ENCODE results near the gene PTPRM. TPM values are rescaled to one million over a fixed set of nuclear protein-coding genes. Genes with fewer than 3 reads are reported as not detected.

PTPRM gene
- total RNA-seq, 1 donor from 2014 or later: 257 TPM

DNA sequence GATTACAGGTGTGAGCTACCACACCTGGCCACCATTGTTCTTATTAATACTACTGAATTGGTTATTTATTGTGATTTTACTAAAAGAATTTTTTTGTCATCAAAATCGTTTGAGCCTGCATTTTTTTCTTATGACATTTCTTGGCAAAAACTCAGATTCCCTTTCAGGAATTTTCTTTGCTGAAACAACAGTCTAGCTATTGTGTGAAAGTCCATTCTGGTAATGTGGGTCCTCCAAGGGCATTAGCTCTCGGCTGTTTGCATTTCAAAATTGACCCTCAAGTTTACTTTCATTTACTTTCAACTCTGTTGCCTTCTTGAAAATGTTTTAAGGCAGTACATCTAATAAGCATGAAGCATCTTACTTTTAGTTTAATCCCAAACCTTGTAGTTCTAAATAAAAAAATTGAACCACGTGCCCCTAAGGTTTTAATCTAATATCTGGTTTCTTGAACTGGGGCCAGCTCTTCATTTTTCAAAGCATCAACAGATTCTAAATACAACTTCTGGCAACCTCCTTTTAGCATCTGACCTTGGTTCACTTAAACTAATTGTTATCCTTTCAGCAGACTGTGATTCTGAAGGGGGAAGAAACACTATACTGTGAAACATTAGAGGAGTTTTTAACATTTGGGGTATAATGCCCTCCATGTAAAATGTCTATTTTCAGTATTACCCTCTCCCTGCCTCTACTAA is 716.9 kb downstream of the PTPRM start:
- no peak for DNase-seq (ENCODE audit: low spot score in 2 of 2)
- intact Hi-C loops (cut with DNase I): no loop called here
- H3K27me3 ChIP-seq: no peaks in the 10 kb centered on the region
- H3K27ac ChIP-seq: no peak overlapping the region
- no peak overlapping the region for H3K4me3 ChIP-seq
- H3K4me1 ChIP-seq: peaks cover 0 to 12% of the 10 kb centered on the region in 2 donors
- H3K36me3 ChIP-seq: no peaks in the 10 kb centered on the region
- no peak for TF ChIP-seq CTCF (IDR thresholded peaks at IDR 0.05)
- H3K9me3 ChIP-seq: no peaks in the 10 kb centered on the region

DNA sequence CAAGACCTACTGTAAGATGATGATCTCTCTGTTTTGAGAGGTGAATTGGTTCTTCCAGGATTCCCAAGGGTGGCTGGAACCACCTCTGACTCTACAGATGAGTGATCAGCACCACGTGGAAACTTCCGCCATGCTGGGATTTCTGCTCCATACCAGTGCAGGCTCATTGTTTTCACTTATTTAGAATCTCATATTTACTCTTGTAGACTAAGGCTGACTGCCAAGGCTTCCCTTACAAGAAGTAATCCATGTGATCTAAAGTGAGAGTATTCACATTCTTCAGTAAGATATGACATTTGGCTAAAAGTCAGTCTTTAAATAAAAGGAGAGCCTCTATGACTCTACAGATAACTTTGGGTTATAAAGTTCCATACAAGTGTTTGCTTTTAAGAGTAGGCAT is 719.2 kb downstream of the PTPRM start:
- no peaks in the 10 kb centered on the region for H3K9me3 ChIP-seq
- no peak for TF ChIP-seq CTCF (IDR thresholded peaks at IDR 0.05)
- H3K27me3 ChIP-seq: no peaks in the 10 kb centered on the region
- H3K27ac ChIP-seq: no peak overlapping the region
- DNase-seq (ENCODE audit: low spot score in 2 of 2): no peak
- H3K4me3 ChIP-seq: no peak overlapping the region
- intact Hi-C loops (cut with DNase I): no loop called here
- no peaks in the 10 kb centered on the region for H3K36me3 ChIP-seq
- peaks cover 0 to 12% of the 10 kb centered on the region in 2 donors for H3K4me1 ChIP-seq

DNA sequence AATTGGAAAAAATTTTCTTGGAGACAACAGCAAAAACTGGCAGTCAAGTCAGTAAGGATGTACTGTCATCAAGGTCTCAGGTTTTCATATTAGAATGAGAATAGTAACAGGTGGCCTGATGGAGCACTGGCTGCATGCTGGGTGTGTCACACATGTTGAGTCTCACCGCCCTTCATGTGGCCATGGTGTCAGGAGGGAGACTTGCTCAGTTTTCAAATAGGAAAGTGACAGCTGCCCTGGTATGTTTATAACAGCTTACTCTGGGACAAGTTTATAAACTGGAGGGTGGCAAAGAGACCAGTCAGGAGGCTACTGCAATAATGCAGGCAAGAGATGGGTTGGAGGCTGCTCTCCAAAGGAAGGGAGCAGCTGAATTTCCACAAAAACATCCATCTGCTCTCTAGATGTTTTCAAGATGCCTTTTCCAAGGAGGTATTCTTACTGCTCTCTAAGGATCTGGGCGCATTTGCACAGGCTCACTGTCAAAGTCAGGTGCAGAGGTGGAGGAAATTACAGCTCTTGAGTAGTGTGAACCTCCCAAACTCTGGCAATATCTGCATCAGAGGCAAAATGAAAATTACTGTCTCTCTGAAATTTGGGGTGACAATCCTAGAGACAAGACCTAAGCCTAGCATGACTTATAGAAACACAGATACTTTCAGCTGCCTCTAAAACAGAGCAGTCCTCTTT is 720.2 kb downstream of the PTPRM start:
- DNase-seq (ENCODE audit: low spot score in 2 of 2): no peak
- intact Hi-C loops (cut with DNase I): no loop called here
- Histone ChIP-seq H3K27ac (no peak overlapping the region), H3K4me1 (peaks cover 0 to 12% of the 10 kb centered on the region in 2 donors), H3K9me3 (no peaks in the 10 kb centered on the region), H3K36me3 (no peaks in the 10 kb centered on the region), H3K27me3 (no peaks in the 10 kb centered on the region), H3K4me3 (no peak overlapping the region)
- TF ChIP-seq CTCF (IDR thresholded peaks at IDR 0.05): no peak

GRCh38 chr18:8288472-8289195 is 721.5 kb downstream of the PTPRM start:
- H3K4me3 ChIP-seq: no peak overlapping the region
- H3K9me3 ChIP-seq: no peaks in the 10 kb centered on the region
- no peaks in the 10 kb centered on the region for H3K36me3 ChIP-seq
- no peak for DNase-seq (ENCODE audit: low spot score in 2 of 2)
- no peak overlapping the region for H3K27ac ChIP-seq
- intact Hi-C loops (cut with DNase I): no loop called here
- no peak for TF ChIP-seq CTCF (IDR thresholded peaks at IDR 0.05)
- H3K27me3 ChIP-seq: no peaks in the 10 kb centered on the region
- peaks cover 0 to 12% of the 10 kb centered on the region in 2 donors for H3K4me1 ChIP-seq

- Histone ChIP-seq H3K4me1 (peaks cover 0 to 6% of the 10 kb centered on the region in 2 donors), H3K9me3 (no peaks in the 10 kb centered on the region), H3K27me3 (no peaks in the 10 kb centered on the region), H3K27ac (no peak overlapping the region), H3K36me3 (no peaks in the 10 kb centered on the region), H3K4me3 (no peak overlapping the region)
- intact Hi-C loops (cut with DNase I): no loop called here
- no peak for TF ChIP-seq CTCF (IDR thresholded peaks at IDR 0.05)
- DNase-seq (ENCODE audit: low spot score in 2 of 2): no peak
These were observed 723.3 kb downstream of the PTPRM start for GRCh38 chr18:8290435-8290834.

All from ascending aorta (tissue), 2 donors.